HG02763 (cell line): Measurements from ENCODE around the gene MTREX.
A peak's percentile ranks its signal among the peaks of the same experiment; 100 is the strongest.
"Not testable (repeated sequence)": the region's sequence is repeated elsewhere in the genome, so short reads cannot be mapped to it uniquely, and the experiment has no call there.

Experiments used
- ATAC-seq: cut with Tn5 transposase; IDR thresholded peaks from one replicate; pipeline ENCODE4 v1.9.1; 2021; ENCODE audit warnings: mild to moderate bottlenecking, moderate library complexity; ENCODE audit not compliant: unreplicated experiment

Gene MTREX

DNA sequence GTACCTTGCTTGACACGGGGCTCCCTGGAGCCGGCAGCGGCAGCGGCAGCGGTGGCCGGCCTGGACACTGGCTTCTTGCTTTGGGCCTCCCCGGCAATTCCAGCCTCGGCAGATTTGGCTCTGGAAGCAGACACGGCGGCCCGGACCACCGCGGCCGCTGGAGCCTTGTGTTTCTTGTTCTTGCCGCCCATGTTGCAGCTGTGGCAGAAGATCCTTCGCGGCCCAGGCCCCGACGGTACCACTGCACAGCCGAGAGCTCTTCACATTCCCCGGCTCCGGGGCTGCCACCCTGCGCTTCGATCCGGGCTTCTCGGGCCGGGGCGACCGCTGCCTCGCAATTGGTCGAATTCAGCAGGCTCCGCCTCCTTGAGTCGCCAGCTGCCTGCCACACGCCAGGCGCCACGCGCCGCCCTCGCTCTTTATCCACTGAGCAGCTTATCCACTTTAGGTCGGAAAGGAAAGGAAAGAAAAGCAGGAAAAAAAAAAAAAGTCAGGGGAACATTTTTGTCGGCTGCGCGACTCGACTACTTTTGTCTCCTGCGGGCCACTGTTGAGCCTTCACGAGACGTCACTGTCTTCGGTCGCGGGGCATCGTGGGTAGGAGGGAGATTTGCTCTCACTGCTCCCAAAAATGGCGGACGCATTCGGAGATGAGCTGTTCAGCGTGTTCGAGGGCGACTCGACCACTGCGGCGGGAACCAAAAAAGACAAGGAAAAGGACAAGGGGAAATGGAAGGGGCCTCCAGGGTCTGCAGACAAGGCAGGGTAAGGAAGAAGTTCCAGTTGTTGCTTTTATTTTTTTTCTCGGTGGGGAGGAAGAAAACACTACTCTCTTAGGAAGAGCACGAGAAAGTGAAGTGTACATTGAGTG lies at the start of gene MTREX, which contains the start of gene DHX29:
Gene MTREX, plus strand, starts transcription at position 607 of the 871 bp plus-strand sequence. Its CDS starts 25 bp downstream, at position 632.
Gene DHX29, minus strand, starts transcription at position 312 of the 871 bp plus-strand sequence. Its CDS starts 121 bp downstream, at position 191.
- ATAC-seq: peak; percentile 94

DNA sequence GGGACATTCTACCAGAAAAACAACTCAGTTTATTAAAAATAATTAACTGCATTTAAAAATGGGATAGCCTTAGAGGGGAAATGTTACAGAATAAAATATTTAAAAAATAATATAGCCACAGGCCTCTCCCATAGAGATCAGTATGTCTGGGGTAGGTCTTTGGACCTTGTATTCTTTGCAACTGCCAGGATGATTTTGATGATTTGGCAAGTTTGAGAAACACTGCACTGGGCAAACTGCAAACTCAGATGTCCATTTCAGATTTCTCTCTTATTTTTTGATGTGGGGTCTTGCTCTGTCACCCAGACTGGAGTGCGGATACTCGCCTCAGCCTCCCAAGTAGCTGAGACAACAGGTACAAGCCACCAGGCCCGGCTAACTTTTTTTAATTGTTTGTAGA lies 49.5 kb upstream of the MTREX start:
- no peak for ATAC-seq

DNA sequence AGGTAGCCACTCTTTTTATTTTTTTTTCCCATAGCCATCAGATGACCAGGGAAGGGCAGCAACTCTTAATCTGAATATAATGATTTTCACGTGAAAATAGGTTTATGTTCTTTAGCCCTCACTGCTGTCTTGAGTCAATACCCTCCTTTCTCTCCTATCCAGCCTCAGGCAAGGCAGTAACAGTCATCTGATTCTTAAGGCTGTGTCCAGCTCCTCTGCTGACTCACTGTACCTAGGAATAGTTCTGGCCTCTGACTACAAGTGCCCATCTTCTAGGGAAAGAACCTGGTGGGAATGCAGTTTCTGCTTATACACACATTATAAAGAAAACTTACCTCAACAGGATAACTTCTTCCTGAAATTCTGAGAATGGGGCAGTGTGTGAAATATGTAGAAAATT lies 31.0 kb upstream of the MTREX start:
- no peak for ATAC-seq

DNA sequence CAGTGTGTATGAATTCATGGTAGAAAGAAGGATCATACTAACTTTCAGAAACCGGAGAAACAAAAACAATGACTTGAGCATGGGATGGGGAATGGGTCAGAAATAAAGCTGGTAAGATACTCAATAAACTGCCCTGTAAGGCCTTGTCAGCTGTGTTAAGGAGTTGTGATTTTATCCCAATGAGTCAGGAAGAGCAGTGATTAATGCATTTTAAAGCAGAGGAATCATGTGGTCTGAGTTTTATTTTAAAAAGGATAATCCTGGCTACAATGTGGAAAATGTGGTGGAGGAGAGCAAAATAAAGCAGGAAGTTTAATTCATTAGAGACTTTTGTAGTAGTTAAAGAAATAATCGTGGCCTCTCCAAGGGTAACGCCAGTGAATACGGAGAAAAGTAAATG lies 29.0 kb upstream of the MTREX start:
- ATAC-seq: no peak

DNA sequence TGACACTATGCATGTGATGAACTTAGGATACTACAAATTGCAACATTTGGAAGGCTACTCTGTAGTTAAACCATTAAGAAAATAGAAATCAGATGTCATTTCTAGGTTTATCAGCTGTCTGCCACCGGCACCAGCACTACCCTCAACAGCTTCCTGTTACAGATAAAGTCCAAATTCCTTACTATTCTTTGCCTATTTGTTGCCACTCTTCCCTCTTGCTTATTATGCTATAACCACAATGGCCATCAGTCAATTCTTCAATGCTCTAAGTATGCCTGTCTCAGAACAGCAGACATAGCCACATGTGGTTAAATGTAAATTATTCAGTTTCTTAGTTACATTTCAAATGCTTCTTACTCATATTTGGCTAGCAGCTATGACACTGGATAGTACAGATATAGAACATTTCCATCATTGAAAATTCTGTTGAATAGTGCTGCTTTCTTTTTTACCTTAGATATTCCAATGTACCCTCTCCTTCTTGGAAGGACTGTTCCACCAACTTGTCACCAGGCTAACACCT lies 21.3 kb upstream of the MTREX start:
- no peak for ATAC-seq

DNA sequence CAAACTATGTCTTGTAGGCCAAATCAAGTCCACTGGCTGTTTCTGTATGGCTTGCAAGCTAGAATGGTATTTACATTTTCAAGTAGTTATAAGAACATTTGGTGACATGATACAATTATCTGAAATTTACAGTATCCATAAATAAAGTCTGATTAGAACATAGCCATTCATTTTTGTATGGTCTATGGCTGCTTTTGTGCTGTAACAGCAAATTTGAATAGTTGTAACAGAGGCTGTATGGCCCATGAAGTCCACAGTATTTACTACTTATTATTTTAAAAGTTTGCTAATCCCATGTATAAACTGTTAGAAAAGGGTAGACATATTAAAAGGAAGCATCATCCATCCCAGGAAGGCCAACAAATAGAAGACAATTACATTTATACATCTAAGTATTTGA lies 18.0 kb upstream of the MTREX start:
- no peak for ATAC-seq

DNA sequence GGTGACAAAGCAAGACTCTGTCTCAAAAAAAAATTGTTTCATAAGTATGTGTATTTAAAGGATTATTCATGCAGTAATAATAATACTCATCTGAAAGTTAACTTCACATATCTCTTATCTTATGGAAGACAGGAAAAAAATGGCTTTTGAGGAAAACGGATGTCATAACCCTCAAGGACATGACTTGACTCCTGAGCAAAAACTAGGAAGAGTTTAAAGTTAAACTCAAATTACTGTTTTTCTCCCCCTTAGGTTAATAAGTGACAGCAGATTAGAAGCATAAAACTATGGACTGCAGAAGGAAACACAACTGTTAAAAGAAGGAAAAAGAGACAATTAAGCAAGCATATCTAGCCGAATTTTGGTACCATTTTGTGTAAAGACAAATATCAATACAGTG lies 16.8 kb upstream of the MTREX start:
- ATAC-seq: no peak

DNA sequence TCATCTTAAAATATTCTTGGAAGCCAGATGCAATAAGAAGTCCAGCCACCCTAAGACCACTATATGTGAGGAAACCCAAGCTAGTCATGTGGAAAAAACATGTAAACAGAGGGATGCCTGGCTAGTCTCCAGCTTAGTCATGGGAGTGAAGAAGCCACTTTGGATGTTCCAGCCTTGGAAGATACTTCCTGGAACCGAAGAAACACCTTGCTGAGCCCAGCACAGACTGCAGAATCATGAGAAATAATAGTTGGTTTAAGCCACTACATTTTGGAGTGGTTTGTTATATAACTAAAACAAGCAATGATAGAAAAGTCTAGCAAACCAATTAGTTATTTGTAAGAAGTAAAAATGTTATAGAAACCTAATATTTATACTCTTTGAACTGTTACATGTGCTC lies 12.9 kb upstream of the MTREX start:
- ATAC-seq: no peak

DNA sequence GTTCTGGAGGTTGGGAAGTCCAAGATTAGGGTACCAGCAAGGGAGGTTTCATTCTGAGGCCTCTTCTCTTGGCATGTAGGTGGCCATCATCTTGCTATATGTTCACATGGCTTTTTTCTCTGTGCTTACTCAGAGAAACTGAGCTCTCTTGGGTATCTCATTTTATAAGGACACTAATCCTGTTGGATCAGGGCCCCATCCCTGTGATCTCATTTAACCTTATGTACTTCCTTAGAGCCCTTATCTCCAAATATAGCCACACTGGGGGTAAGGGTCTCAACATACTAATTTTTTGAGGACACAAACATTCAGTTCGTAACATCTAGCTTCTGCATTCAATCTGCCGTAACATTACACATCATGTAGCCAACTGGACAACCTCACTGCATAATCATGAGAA lies 6.9 kb upstream of the MTREX start:
- no peak for ATAC-seq

DNA sequence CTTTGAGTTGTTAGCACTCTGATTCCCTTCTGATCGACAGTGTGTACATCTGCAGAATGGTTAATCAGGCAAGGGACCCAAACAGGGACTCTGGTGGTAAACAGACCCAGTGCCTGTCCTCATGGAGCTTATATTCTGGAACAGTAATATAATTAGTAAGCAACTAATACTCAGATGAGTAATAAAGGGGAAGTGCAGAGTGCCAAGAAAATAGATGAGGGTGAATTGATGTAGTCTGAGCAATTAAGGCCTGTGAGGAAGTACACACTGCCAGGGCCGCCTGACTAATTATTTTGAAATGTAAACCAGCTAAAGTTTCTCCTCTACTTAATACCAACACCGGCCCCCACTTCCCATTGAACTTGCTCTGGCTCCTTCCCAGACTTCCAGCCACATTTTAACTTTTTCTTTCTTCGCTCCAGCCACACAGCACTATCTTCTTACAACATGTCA lies 4.5 kb upstream of the MTREX start:
- no peak for ATAC-seq

DNA sequence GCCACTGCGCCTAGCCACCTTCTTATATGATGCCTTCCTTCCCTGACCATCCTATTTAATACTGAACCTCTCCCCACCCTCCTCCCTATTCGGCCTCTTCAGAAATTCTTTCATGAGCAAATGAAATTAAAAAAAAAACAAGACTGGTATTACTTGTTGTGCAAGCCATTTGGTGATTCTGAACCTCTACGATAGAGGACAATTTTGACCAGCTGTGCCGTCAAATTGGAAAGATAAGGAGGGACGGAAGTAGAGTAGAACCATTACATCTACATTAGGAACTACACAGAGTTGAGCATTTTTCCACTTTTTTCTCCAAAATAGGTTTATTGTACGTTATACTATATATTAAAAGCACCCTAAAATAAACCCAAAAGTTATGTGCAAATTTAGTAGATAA lies 3.2 kb upstream of the MTREX start:
- no peak for ATAC-seq

DNA sequence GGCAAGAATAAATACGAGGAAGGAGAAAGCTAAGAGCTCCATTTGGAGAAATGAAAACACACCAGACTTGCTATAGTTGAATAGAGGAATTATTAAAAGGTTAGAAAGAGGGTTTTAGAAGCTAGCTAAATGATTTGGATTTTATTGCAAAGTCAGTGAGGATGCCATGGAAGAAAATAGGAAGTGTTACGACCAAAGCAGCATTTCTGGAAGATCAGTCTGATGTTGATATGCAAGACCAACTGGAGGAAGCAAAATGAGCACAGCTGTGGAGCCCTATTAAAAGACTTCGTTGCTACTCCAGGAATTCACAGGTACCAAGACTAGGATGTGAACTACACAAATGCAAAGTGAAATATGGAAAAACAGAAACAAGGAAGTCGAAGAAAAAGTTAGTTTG lies 2.4 kb upstream of the MTREX start:
- ATAC-seq: no peak

DNA sequence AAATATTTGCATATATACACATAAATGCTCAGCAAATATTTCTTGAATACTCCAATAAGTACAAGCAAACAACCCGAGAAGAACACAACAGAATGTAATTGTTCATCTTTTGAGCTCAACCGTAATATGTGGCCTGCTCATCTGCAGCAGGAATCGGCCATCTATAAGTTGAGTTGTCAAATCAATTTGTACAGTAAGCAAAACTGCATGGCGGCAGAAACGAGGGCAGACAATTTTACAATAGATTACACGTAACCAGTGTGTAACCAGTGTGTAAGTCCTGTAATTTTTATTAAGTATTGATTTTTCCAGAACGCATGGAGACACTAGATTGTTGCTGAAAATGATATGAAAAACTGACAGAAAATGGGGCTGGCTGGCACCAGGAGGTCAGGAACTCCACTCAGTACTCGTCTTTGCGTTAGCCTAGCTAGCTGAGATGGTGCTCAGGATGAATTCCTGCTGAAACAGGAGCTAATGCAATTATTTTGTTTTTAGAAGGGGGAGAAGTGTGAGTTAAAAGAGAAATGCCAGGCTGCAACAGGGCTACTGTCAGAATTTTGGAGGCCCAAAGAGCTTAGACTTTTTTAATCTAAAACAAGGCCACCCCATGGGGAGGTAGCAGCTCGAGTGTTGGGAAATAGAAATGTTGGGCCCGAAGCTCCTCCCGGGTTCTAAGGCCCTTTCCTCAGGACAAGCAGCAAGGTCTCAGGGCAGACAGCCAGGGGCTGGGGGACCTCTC lies 977 bp upstream of the MTREX start:
- peak; percentile 6 for ATAC-seq

DNA sequence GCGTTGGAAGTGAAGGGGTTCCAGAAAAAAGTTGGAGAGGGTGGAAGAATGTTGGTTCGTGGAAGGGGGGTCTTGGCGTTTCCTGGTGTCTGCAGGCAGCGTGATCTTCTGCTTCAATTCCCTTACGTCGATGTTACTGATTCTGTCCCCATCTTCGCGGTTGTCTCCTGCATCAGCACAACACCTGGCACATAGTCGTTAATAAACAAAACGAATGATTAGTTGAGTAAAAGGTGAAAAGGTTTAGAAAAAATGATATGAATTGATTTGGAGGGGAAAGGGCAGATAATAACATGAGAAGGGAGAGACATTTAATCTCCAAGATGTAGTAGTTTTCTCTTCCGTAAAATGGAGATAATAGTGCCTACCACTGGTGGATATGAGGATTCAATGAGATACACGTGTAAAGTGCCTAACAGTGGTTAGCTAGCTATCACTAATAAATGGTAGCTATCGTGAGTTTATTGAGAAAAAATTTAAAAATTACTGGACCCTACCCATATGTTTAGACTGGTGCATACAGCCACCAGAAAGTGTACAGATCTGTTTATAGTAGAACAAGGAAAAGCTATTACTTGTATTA lies 556 bp downstream of the MTREX start:
- ATAC-seq: peak; percentile 1

DNA sequence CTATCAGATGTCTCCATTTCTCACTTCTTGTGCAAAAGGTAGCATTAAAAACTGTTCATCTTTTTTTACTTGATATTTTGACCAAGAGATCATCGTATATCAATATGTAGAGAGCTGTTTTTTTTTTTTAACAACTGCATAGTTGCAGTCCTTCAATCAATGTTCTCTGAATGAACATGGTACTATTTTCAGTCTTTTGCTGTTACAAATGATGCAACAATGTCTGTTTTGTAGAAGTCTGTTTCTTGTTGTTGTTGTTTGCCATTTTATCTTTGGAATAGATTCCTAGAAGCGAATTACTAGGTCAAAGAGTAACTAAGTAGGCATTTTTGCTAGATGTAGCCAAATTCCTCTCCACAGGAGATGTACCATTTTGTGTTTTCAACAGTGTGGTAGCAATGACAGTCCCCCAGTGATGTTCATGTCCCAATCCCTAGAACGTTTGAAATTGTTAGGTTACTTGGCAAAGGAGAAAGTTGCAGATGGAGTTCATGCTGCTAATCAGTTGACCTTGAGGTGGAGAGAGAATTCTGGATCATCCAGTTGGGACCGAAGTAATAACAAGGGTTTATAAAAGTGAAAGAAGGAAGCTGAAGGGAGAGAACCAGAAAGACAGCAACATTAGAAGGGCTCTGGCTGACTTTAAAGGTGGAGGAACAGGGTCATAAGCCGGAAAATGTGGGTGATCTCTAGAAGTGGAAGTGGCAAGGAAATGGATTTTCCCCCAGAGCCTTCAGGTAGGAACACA lies 6.3 kb downstream of the MTREX start:
- ATAC-seq: no peak

DNA sequence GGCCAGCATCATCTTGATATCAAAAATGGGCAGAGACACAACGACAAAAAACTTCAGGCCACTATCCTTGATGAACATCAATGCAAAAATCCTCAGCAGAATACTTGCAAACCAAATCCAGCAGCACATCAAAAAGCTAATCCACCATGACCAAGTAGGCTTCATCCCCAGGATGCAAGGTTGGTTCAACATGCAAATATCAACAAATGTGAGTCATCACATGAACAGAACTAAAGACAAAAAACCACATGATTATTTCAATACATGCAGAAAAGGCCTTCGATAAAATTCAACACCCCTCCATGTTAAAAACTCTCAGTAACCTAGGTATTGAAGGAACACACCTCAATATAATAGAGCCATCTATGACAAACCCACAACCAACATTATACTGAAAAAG lies 8.5 kb downstream of the MTREX start:
- no peak for ATAC-seq

DNA sequence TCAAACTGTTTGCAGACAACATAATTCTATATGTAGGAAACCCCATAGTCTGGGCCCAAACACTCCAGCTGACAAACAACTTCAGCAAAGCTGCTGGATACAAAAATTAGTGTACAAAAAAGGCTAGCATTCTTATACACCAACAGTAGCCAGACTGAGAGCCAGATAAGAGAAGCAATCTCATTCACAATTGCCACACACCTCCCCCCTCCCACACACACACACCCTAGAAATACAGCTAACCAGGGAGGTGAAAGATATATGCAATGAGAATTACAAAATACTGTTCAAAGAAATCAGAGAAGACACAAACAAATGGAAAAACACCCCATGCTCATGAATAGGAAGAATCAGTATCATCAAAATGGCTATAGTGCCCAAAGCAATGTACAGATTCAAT lies 9.0 kb downstream of the MTREX start:
- no peak for ATAC-seq

DNA sequence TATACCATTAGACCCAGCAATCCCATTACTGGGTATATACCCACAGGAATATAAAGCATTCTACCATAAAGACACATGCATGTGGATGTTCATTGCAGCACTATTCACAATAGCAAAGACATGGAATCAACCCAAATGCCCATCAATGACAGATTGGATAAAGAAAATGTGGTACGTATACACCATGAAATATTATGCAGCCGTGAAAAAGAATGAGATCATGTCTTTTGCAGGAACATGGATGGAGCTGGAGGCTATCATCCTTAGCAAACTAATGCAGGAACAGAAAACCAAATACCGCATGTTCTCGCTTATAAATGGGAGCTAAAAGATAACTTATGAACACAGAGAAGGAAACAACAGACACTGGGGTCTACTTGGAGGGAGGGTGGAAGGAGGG lies 10.4 kb downstream of the MTREX start:
- not testable (repeated sequence) for ATAC-seq

DNA sequence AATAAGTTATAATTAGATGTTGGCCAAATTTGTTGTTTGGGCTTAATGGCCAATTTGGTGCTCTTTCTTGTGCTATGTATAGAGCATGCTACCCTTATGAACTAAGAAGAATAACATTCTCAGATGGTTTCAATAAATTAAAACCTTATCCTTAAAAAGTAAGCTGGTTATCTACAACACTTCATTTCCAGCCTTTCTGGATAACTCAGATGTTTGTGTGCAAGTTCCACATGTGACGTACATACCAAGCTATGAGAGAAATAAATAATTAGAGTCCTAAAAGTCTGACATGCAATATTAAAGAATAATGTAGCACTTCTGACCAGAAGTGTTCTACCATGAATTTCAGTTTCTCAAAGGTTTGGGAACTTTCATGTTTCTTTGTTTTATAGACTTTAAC lies 11.7 kb downstream of the MTREX start:
- no peak for ATAC-seq

DNA sequence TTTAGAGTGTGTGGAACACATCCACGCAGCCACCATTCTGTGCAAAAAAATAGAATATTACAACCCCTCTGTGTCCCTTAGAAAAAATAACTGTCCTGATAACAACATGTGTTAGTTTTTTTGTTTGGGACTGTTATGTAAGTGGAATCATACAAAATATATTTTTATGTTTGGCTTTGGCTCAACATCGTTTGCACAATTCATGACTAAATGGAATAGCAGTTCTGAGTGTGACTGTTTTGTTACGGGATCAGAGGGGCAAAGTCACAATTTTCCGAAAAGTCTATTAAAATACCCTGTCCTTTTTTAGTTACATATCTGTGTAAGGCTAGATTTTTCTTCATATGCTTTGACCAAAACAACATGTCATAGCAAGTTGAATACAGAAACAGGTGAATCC lies 12.8 kb downstream of the MTREX start:
- no peak for ATAC-seq

DNA sequence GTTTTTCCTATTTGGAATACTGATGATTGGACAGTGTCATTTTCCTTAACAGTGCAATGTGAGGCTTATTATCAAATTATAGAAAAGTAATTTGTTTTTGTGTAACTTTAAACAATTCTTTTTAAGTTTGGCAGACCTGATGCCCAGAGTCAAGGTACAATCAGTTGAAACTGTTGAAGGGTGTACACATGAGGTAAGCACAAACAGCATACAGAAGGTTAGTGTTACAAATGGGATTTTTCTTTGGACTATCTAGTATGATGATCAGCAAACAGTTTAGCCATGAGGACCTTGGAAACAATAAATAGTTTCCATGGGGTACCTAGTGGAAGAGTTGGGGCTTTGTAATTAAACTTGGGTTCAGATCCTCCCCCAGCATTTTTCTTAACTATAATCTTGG lies 16.2 kb downstream of the MTREX start:
- no peak for ATAC-seq
